GM12878 (cell line): Measurements from ENCODE around the gene ZBTB42.

Experiments used
- EP300 ChIP-seq, 2 experiments: fragments of 150-350 bp in 1 of 2; IDR thresholded peaks; 2 replicates each; pipeline ENCODE4 v1.6.1; 2011 to 2012; ENCODE audit warnings: low read depth in 2 of 2, low read length in 2 of 2, borderline replicate concordance in 1 of 2, improper control_type of control experiment in 1 of 2, inconsistent platforms in 1 of 2; ENCODE audit not compliant: control insufficient read depth in 1 of 2
- EZH2 ChIP-seq: IDR thresholded peaks from 2 replicates; pipeline ENCODE4 v1.6.1; 2012; ENCODE audit warnings: low read depth, mild to moderate bottlenecking, control low read depth, inconsistent platforms, low read length, borderline replicate concordance; ENCODE audit not compliant: control insufficient read depth
- KLF5 ChIP-seq: fragments of 450-650 bp; IDR thresholded peaks from 2 replicates; pipeline ENCODE4 v1.6.1; 2014; ENCODE audit warnings: mild to moderate bottlenecking; ENCODE audit not compliant: partially characterized antibody
- POLR2A ChIP-seq: IDR thresholded peaks from 2 replicates; pipeline ENCODE4 v1.6.1; 2011; ENCODE audit warnings: low read depth, mild to moderate bottlenecking, low read length
- POLR2AphosphoS2 ChIP-seq: IDR thresholded peaks from 2 replicates; pipeline ENCODE4 v1.6.1; 2011; ENCODE audit warnings: low read depth, mild to moderate bottlenecking, low read length, improper control_type of control experiment, moderate library complexity
- POLR2AphosphoS5 ChIP-seq: IDR thresholded peaks from 2 replicates; pipeline ENCODE4 v1.6.1; 2011; ENCODE audit warnings: mild to moderate bottlenecking, low read length, inconsistent platforms
- SMC3 ChIP-seq: IDR thresholded peaks from 2 replicates; pipeline ENCODE4 v1.6.1; 2011; ENCODE audit warnings: low read length, improper control_type of control experiment, borderline replicate concordance
- SP1 ChIP-seq: IDR thresholded peaks from one replicate; pipeline ENCODE4 v1.6.1; 2011; ENCODE audit warnings: low read depth, low read length
- ZZZ3 ChIP-seq: IDR thresholded peaks from 2 replicates; pipeline ENCODE4 v1.6.1; 2011; ENCODE audit warnings: low read depth; ENCODE audit not compliant: control insufficient read depth, insufficient read length
- TF ChIP-seq, protein P1 (sequence below), 3 experiments: IDR thresholded peaks in 2 of 3; conservative IDR thresholded peaks in 1 of 3; 2 replicates each; pipeline ENCODE4 v1.5.1; 2011; ENCODE audit warnings: low read depth in 3 of 3, low read length in 3 of 3, mild to moderate bottlenecking in 3 of 3, control low read depth in 2 of 3, moderate library complexity in 2 of 3, inconsistent platforms in 1 of 3, mixed read lengths in 1 of 3; ENCODE audit not compliant: control insufficient read depth in 2 of 3, insufficient read depth in 1 of 3; ENCODE audit errors: extremely low read depth in 1 of 3
- TF ChIP-seq, protein P2 (sequence below): IDR thresholded peaks from 2 replicates; pipeline ENCODE4 v1.6.1; 2012; ENCODE audit warnings: low read length, inconsistent platforms
- TF ChIP-seq, protein P3 (sequence below): fragments of 450-650 bp; IDR thresholded peaks from 2 replicates; pipeline ENCODE4 v1.6.1; 2017; ENCODE audit warnings: mild to moderate bottlenecking
- TF ChIP-seq, protein P4 (sequence below): IDR thresholded peaks from 2 replicates; pipeline ENCODE4 v1.6.1; 2012; ENCODE audit warnings: low read depth, low read length, improper control_type of control experiment

DNA sequence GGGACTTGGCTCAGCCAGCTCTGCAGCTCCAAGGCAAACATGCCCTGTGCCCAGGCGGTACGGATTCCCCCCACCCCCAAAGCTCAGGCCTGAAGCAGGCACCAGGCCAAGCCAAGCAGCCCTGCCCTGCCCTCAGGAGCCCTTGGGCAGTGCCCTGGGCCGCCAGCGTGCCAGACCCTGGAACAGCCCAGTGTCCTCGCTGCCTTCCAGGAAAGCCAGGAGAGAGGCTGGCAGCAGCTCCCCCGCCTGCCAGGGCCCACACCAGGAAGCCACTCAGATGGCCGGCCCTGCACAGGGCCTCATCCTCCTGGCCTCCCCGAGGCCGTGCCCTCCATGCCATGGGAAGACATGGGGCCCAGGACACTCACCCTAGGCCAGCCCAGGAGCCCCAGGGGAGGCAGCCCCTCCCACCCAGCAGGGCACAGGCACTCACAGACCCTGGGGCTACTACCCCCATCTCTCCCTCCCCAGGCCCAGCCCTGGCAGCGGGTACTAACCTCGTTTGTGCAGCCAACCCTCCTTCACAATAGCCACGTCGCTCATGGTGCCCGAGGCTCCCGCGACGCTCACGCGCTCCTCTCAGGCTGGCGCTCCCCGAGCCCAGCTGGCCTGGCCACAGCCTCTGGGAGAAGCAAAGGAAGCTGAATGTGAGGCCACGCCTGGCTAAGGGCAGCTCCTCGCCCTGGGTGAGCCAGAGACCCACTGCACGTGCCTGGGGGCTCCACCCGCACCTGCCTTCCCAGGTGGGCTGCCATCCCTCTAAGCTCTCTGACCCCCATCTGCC lies 8.6 kb upstream of the ZBTB42 start:
- no peak for TF ChIP-seq EZH2
- TF ChIP-seq POLR2A = no peak
- TF ChIP-seq POLR2AphosphoS2 = no peak
- TF ChIP-seq, protein P1, sequence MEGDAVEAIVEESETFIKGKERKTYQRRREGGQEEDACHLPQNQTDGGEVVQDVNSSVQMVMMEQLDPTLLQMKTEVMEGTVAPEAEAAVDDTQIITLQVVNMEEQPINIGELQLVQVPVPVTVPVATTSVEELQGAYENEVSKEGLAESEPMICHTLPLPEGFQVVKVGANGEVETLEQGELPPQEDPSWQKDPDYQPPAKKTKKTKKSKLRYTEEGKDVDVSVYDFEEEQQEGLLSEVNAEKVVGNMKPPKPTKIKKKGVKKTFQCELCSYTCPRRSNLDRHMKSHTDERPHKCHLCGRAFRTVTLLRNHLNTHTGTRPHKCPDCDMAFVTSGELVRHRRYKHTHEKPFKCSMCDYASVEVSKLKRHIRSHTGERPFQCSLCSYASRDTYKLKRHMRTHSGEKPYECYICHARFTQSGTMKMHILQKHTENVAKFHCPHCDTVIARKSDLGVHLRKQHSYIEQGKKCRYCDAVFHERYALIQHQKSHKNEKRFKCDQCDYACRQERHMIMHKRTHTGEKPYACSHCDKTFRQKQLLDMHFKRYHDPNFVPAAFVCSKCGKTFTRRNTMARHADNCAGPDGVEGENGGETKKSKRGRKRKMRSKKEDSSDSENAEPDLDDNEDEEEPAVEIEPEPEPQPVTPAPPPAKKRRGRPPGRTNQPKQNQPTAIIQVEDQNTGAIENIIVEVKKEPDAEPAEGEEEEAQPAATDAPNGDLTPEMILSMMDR (IDR thresholded peaks at IDR 0.05 in 2 of 3, conservative IDR thresholded peaks at IDR 0.05 in 1 of 3; ENCODE audit: control insufficient read depth in 2 of 3, extremely low read depth in 1 of 3, insufficient read depth in 1 of 3, low read depth in 3 of 3, low read length in 3 of 3) = no peak
- TF ChIP-seq POLR2AphosphoS5 = no peak
- TF ChIP-seq, protein P2, sequence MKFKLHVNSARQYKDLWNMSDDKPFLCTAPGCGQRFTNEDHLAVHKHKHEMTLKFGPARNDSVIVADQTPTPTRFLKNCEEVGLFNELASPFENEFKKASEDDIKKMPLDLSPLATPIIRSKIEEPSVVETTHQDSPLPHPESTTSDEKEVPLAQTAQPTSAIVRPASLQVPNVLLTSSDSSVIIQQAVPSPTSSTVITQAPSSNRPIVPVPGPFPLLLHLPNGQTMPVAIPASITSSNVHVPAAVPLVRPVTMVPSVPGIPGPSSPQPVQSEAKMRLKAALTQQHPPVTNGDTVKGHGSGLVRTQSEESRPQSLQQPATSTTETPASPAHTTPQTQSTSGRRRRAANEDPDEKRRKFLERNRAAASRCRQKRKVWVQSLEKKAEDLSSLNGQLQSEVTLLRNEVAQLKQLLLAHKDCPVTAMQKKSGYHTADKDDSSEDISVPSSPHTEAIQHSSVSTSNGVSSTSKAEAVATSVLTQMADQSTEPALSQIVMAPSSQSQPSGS = no peak
- no peak for TF ChIP-seq SMC3
- no peak for TF ChIP-seq EP300 (IDR thresholded peaks at IDR 0.05; ENCODE audit: borderline replicate concordance in 1 of 2, control insufficient read depth in 1 of 2, low read depth in 2 of 2, low read length in 2 of 2)
- TF ChIP-seq SP1 = no peak
- TF ChIP-seq, protein P3, sequence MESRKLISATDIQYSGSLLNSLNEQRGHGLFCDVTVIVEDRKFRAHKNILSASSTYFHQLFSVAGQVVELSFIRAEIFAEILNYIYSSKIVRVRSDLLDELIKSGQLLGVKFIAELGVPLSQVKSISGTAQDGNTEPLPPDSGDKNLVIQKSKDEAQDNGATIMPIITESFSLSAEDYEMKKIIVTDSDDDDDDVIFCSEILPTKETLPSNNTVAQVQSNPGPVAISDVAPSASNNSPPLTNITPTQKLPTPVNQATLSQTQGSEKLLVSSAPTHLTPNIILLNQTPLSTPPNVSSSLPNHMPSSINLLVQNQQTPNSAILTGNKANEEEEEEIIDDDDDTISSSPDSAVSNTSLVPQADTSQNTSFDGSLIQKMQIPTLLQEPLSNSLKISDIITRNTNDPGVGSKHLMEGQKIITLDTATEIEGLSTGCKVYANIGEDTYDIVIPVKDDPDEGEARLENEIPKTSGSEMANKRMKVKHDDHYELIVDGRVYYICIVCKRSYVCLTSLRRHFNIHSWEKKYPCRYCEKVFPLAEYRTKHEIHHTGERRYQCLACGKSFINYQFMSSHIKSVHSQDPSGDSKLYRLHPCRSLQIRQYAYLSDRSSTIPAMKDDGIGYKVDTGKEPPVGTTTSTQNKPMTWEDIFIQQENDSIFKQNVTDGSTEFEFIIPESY = no peak
- TF ChIP-seq, protein P4, sequence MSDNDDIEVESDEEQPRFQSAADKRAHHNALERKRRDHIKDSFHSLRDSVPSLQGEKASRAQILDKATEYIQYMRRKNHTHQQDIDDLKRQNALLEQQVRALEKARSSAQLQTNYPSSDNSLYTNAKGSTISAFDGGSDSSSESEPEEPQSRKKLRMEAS = no peak
- TF ChIP-seq ZZZ3 = no peak
- no peak for TF ChIP-seq KLF5
